Liver (tissue), 9 donors: ENCODE data around the gene RHEB. TPM values are rescaled to one million over a fixed set of nuclear protein-coding genes. Genes with fewer than 3 reads are reported as not detected.

Source experiments
- DNase-seq: peaks from one replicate; pipeline ENCODE4 v3.0.0-alpha.2; 2017; ENCODE audit warnings: low spot score
- H3K27ac ChIP-seq, 2 donors: one replicate each; pipeline ENCODE4 v1.7.0; 2013; ENCODE audit warnings: inconsistent platforms in 2 of 2, low read length in 2 of 2, control low read depth in 1 of 2, low read depth in 1 of 2, mild to moderate bottlenecking in 1 of 2
- H3K27me3 ChIP-seq, 4 donors: one replicate each; pipeline versions ENCODE4 v1.6.1 to v1.7.0; 2013; ENCODE audit warnings: low read length in 3 of 4, inconsistent platforms in 1 of 4, mild to moderate bottlenecking in 1 of 4, moderate library complexity in 1 of 4; ENCODE audit not compliant: control insufficient read depth in 4 of 4, insufficient read depth in 4 of 4
- H3K36me3 ChIP-seq, 4 donors: one replicate each; pipeline versions ENCODE4 v1.6.1 to v1.7.0; 2013; ENCODE audit warnings: low read length in 3 of 4, mild to moderate bottlenecking in 3 of 4, low read depth in 1 of 4, moderate library complexity in 1 of 4; ENCODE audit not compliant: control insufficient read depth in 4 of 4, insufficient read depth in 3 of 4
- H3K4me1 ChIP-seq, 4 donors: one replicate each; pipeline versions ENCODE4 v1.6.1 to v1.7.0; 2013; ENCODE audit warnings: low read length in 3 of 4, mild to moderate bottlenecking in 3 of 4, moderate library complexity in 1 of 4; ENCODE audit not compliant: control insufficient read depth in 4 of 4, insufficient read depth in 4 of 4
- H3K4me3 ChIP-seq, 3 donors: one replicate each; pipeline versions ENCODE4 v1.6.1 to v1.7.0; 2013; ENCODE audit warnings: low read length in 3 of 3, control low read depth in 1 of 3, low read depth in 1 of 3, mild to moderate bottlenecking in 1 of 3
- H3K9ac ChIP-seq, 2 donors: one replicate each; pipeline ENCODE4 v1.7.0; 2013; ENCODE audit warnings: low read length in 2 of 2, mild to moderate bottlenecking in 2 of 2, moderate library complexity in 2 of 2, control low read depth in 1 of 2, low read depth in 1 of 2
- H3K9me3 ChIP-seq, 4 donors: one replicate each; pipeline versions ENCODE4 v1.6.1 to v1.7.0; 2013; ENCODE audit warnings: low read length in 3 of 4; ENCODE audit not compliant: control insufficient read depth in 4 of 4
- EGR1 ChIP-seq, 2 donors: IDR thresholded peaks; 2 replicates each; pipeline ENCODE4 v1.6.1; 2016 to 2018; ENCODE audit warnings: antibody characterized with exemption in 2 of 2, low read depth in 2 of 2
- FOXA1 ChIP-seq: IDR thresholded peaks from 2 replicates; pipeline ENCODE4 v1.6.1; 2016; ENCODE audit warnings: antibody characterized with exemption
- FOXA2 ChIP-seq: IDR thresholded peaks from 2 replicates; pipeline ENCODE4 v1.6.1; 2016; ENCODE audit warnings: antibody characterized with exemption
- GABPA ChIP-seq, 2 donors: IDR thresholded peaks in 1 of 2; conservative IDR thresholded peaks in 1 of 2; 2 replicates each; pipeline ENCODE4 v1.6.1; 2016; ENCODE audit warnings: antibody characterized with exemption in 2 of 2, mild to moderate bottlenecking in 1 of 2, moderate library complexity in 1 of 2
- HNF4A ChIP-seq, 2 donors: conservative IDR thresholded peaks; 2 replicates each; pipeline ENCODE4 v1.6.1; 2016; ENCODE audit warnings: antibody characterized with exemption in 2 of 2, mild to moderate bottlenecking in 2 of 2
- HNF4G ChIP-seq: IDR thresholded peaks from 2 replicates; pipeline ENCODE4 v1.6.1; 2016; ENCODE audit warnings: antibody characterized with exemption
- JUND ChIP-seq, 2 donors: IDR thresholded peaks; 2 replicates each; pipeline ENCODE4 v1.6.1; 2016; ENCODE audit warnings: antibody characterized with exemption in 2 of 2
- NR2F2 ChIP-seq: IDR thresholded peaks from 2 replicates; pipeline ENCODE4 v1.6.1; 2016; ENCODE audit warnings: antibody characterized with exemption
- RAD21 ChIP-seq, 2 donors: IDR thresholded peaks; 2 replicates each; pipeline ENCODE4 v1.6.1; 2016; ENCODE audit warnings: antibody characterized with exemption in 2 of 2, mild to moderate bottlenecking in 2 of 2
- RXRA ChIP-seq, 2 donors: IDR thresholded peaks; 2 replicates each; pipeline ENCODE4 v1.6.1; 2017 to 2018; ENCODE audit warnings: antibody characterized with exemption in 2 of 2, mild to moderate bottlenecking in 1 of 2
- SP1 ChIP-seq: IDR thresholded peaks from 2 replicates; pipeline ENCODE4 v1.6.1; 2018; ENCODE audit warnings: antibody characterized with exemption, mild to moderate bottlenecking
- YY1 ChIP-seq: IDR thresholded peaks from 2 replicates; pipeline ENCODE4 v1.6.1; 2016; ENCODE audit warnings: antibody characterized with exemption, mild to moderate bottlenecking
- WGBS: extraction: QIAGEN DNeasy Blood & Tissue Kit; methylation state at CpG from one replicate; pipeline ENCODE4 v1.1.7; 2013; 5-methylcytosine and 5-hydroxymethylcytosine counted together
- polyA plus RNA-seq, 2 donors: library from polyadenylated mRNA; stranded (reverse) in 1 of 2; unstranded in 1 of 2; fragments of 200-250 nt in 1 of 2; fragments of >200 nt in 1 of 2; fragmentation: Nextera tagmentation in 1 of 2; extraction: Ambion mirVana in 1 of 2; gene quantifications; one replicate each; pipeline versions ENCODE4 v1.2.1 to v1.2.3, GENCODE V29; 2013 to 2015
- total RNA-seq, 2 donors: library from RNA; depleted of rRNA; stranded (reverse); fragments of >200 nt; gene quantifications; one replicate each; pipeline ENCODE4 v1.2.3, GENCODE V29; 2014
- TF ChIP-seq, protein P1 (sequence below): IDR thresholded peaks from 2 replicates; pipeline ENCODE4 v1.6.1; 2016; ENCODE audit warnings: antibody characterized with exemption, mild to moderate bottlenecking
- TF ChIP-seq, protein P2 (sequence below): IDR thresholded peaks from 2 replicates; pipeline ENCODE4 v1.6.1; 2016; ENCODE audit warnings: antibody characterized with exemption
- TF ChIP-seq, protein P3 (sequence below): IDR thresholded peaks from 2 replicates; pipeline ENCODE4 v1.6.1; 2016; ENCODE audit warnings: antibody characterized with exemption
- TF ChIP-seq, protein P4 (sequence below): IDR thresholded peaks from 2 replicates; pipeline ENCODE4 v1.6.1; 2016; ENCODE audit warnings: antibody characterized with exemption
- TF ChIP-seq, protein P5 (sequence below): fragments of 150-350 bp; IDR thresholded peaks from 2 replicates; pipeline ENCODE4 v1.5.1; 2017; ENCODE audit warnings: improper control_type of control experiment, low read depth, low read length; ENCODE audit not compliant: missing input control
- donor health status: healthy.
- donor health status: healthy.
- donor health status: healthy.
- donor health status: healthy.
- donor health status: healthy.

Gene RHEB
- total and polyA plus RNA-seq, 4 donors, result 29.5 to 59.0 (median 36.5) TPM

DNA sequence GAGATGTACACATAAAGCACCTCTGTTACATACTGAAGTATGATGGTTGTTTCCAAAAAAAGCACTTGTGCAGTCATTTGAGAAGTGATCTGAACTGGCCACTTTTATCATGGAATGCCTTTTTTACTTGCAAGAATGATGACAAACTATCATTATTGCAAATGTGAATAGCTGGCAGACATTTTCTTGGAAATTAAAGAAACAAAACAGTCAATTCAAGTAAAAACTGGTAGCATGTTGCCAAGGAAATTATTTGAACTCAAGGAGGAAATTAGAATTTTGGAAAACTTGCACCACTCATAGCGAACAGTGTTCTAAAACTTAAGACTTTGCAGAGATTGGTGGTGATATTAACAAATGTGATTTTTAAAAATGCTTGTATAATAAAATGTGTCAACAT lies 6.6 kb downstream of the RHEB start (continued):
- TF ChIP-seq, protein P1, sequence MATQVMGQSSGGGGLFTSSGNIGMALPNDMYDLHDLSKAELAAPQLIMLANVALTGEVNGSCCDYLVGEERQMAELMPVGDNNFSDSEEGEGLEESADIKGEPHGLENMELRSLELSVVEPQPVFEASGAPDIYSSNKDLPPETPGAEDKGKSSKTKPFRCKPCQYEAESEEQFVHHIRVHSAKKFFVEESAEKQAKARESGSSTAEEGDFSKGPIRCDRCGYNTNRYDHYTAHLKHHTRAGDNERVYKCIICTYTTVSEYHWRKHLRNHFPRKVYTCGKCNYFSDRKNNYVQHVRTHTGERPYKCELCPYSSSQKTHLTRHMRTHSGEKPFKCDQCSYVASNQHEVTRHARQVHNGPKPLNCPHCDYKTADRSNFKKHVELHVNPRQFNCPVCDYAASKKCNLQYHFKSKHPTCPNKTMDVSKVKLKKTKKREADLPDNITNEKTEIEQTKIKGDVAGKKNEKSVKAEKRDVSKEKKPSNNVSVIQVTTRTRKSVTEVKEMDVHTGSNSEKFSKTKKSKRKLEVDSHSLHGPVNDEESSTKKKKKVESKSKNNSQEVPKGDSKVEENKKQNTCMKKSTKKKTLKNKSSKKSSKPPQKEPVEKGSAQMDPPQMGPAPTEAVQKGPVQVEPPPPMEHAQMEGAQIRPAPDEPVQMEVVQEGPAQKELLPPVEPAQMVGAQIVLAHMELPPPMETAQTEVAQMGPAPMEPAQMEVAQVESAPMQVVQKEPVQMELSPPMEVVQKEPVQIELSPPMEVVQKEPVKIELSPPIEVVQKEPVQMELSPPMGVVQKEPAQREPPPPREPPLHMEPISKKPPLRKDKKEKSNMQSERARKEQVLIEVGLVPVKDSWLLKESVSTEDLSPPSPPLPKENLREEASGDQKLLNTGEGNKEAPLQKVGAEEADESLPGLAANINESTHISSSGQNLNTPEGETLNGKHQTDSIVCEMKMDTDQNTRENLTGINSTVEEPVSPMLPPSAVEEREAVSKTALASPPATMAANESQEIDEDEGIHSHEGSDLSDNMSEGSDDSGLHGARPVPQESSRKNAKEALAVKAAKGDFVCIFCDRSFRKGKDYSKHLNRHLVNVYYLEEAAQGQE, result no peak
- TF ChIP-seq SP1 (no peak), HNF4A (conservative IDR thresholded peaks at IDR 0.05) (no peak), GABPA (IDR thresholded peaks at IDR 0.05 in 1 of 2, conservative IDR thresholded peaks at IDR 0.05 in 1 of 2) (no peak), FOXA1 (no peak), FOXA2 (no peak), NR2F2 (no peak), YY1 (no peak), EGR1 (IDR thresholded peaks at IDR 0.05; ENCODE audit: low read depth in 2 of 2) (no peak), RAD21 (IDR thresholded peaks at IDR 0.05) (no peak)

DNA sequence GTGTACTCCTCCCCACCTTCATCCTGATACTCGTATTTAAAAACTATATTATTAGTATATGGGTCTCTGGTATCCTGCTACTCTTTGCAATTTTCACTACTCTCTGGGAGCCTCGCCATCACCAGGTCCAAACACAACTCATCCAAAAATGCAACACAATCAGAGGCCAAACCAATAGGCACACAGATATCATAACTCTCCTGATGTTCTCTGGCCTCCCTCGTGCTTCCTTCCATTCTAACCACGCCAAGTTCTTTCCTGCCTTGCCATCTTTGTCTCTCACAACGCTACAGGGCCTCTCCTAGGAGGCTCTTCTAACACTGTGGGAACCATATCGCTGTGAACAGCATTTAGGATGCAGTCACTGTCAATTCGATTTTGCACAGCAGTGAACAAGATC lies 7.3 kb downstream of the RHEB start:
- Histone ChIP-seq H3K4me1 (peaks cover 0 to 9% (median 4%) of the 10 kb centered on the region in 4 donors), H3K27ac (no peak overlapping the region)

More for the DNA sequence above, 7.3 kb downstream of the RHEB start:
- 80% methylated on average over 7 of the region's 7 CpGs for WGBS
- H3K4me3 ChIP-seq, result no peak overlapping the region
- H3K36me3 ChIP-seq, result peaks cover 0 to 3% (median 0%) of the 10 kb centered on the region in 4 donors
- no peaks in the 10 kb centered on the region for H3K9me3 ChIP-seq
- TF ChIP-seq HNF4G, result no peak
- no peak for TF ChIP-seq RXRA (IDR thresholded peaks at IDR 0.05)
- no peak for TF ChIP-seq EGR1 (IDR thresholded peaks at IDR 0.05; ENCODE audit: low read depth in 2 of 2)
- TF ChIP-seq GABPA (IDR thresholded peaks at IDR 0.05 in 1 of 2, conservative IDR thresholded peaks at IDR 0.05 in 1 of 2), result no peak
- TF ChIP-seq, protein P2, sequence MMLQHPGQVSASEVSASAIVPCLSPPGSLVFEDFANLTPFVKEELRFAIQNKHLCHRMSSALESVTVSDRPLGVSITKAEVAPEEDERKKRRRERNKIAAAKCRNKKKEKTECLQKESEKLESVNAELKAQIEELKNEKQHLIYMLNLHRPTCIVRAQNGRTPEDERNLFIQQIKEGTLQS, result no peak
- no peak for TF ChIP-seq FOXA2
- TF ChIP-seq, protein P3, sequence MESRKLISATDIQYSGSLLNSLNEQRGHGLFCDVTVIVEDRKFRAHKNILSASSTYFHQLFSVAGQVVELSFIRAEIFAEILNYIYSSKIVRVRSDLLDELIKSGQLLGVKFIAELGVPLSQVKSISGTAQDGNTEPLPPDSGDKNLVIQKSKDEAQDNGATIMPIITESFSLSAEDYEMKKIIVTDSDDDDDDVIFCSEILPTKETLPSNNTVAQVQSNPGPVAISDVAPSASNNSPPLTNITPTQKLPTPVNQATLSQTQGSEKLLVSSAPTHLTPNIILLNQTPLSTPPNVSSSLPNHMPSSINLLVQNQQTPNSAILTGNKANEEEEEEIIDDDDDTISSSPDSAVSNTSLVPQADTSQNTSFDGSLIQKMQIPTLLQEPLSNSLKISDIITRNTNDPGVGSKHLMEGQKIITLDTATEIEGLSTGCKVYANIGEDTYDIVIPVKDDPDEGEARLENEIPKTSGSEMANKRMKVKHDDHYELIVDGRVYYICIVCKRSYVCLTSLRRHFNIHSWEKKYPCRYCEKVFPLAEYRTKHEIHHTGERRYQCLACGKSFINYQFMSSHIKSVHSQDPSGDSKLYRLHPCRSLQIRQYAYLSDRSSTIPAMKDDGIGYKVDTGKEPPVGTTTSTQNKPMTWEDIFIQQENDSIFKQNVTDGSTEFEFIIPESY, result no peak
- TF ChIP-seq HNF4A (conservative IDR thresholded peaks at IDR 0.05), result no peak
- TF ChIP-seq FOXA1, result no peak
- TF ChIP-seq, protein P4, sequence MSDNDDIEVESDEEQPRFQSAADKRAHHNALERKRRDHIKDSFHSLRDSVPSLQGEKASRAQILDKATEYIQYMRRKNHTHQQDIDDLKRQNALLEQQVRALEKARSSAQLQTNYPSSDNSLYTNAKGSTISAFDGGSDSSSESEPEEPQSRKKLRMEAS, result no peak
- TF ChIP-seq SP1, result no peak
- TF ChIP-seq, protein P1, result no peak
- TF ChIP-seq JUND (IDR thresholded peaks at IDR 0.05), result no peak
- TF ChIP-seq NR2F2, result no peak
- TF ChIP-seq YY1, result no peak
- TF ChIP-seq, protein P5, sequence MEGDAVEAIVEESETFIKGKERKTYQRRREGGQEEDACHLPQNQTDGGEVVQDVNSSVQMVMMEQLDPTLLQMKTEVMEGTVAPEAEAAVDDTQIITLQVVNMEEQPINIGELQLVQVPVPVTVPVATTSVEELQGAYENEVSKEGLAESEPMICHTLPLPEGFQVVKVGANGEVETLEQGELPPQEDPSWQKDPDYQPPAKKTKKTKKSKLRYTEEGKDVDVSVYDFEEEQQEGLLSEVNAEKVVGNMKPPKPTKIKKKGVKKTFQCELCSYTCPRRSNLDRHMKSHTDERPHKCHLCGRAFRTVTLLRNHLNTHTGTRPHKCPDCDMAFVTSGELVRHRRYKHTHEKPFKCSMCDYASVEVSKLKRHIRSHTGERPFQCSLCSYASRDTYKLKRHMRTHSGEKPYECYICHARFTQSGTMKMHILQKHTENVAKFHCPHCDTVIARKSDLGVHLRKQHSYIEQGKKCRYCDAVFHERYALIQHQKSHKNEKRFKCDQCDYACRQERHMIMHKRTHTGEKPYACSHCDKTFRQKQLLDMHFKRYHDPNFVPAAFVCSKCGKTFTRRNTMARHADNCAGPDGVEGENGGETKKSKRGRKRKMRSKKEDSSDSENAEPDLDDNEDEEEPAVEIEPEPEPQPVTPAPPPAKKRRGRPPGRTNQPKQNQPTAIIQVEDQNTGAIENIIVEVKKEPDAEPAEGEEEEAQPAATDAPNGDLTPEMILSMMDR, result no peak
- no peak for TF ChIP-seq RAD21 (IDR thresholded peaks at IDR 0.05)
- no peak overlapping the region for H3K9ac ChIP-seq
- DNase-seq, result no peak
- H3K27me3 ChIP-seq, result no peaks in the 10 kb centered on the region
